Thyroid gland (tissue), 4 donors: Measurements from ENCODE around the gene SIAH3.

Experiments used
- CTCF ChIP-seq, 6 experiments: fragments of 200-600 bp in 3 of 6; fragments of 450-650 bp in 3 of 6; sonication (generic) in 3 of 6; IDR thresholded peaks; one replicate each; pipeline ENCODE4 v1.5.1; 2016 to 2019; ENCODE audit warnings: antibody characterized with exemption in 6 of 6, mild to moderate bottlenecking in 2 of 6, inconsistent platforms in 1 of 6, moderate library complexity in 1 of 6
- POLR2A ChIP-seq, 2 donors: fragments of 450-650 bp; IDR thresholded peaks; one replicate each; pipeline ENCODE4 v1.6.1; 2017; ENCODE audit warnings: antibody characterized with exemption in 2 of 2, mild to moderate bottlenecking in 2 of 2, moderate library complexity in 1 of 2

GRCh38 chr13:45783346-45784043, 68.1 kb downstream of the SIAH3 start:
- TF ChIP-seq CTCF (IDR thresholded peaks at IDR 0.05) (no peak), POLR2A (IDR thresholded peaks at IDR 0.05) (no peak)
